IgD-negative memory B cell (primary cell): Measurements from ENCODE around the gene TRIM56. TPM values are rescaled to one million over a fixed set of nuclear protein-coding genes. Genes with fewer than 3 reads are reported as not detected.
A peak's percentile ranks its signal among the peaks of the same experiment; 100 is the strongest.
"Not testable (repeated sequence)": the region's sequence is repeated elsewhere in the genome, so short reads cannot be mapped to it uniquely, and the experiment has no call there.

Source experiments
- H3K27ac Mint-ChIP-seq, 3 donors: one replicate each; pipeline ENCODE4 v1.8.0; 2020 to 2022; ENCODE audit warnings: mild to moderate bottlenecking in 3 of 3, mixed read lengths in 3 of 3, moderate library complexity in 1 of 3
- H3K27me3 Mint-ChIP-seq: one replicate; pipeline ENCODE4 v1.8.0; 2021; ENCODE audit warnings: mixed read lengths
- H3K36me3 Mint-ChIP-seq: one replicate; pipeline ENCODE4 v1.8.0; 2020; ENCODE audit warnings: mild to moderate bottlenecking, mixed read lengths
- H3K4me1 Mint-ChIP-seq, 3 donors: one replicate each; pipeline ENCODE4 v1.8.0; 2020 to 2022; ENCODE audit warnings: mixed read lengths in 3 of 3, mild to moderate bottlenecking in 1 of 3
- H3K4me3 Mint-ChIP-seq, 4 donors: one replicate each; pipeline ENCODE4 v1.8.0; 2020 to 2022; ENCODE audit warnings: mild to moderate bottlenecking in 4 of 4, mixed read lengths in 4 of 4, moderate library complexity in 3 of 4
- H3K9me3 Mint-ChIP-seq, 3 donors: one replicate each; pipeline ENCODE4 v1.8.0; 2020 to 2021; ENCODE audit warnings: mixed read lengths in 3 of 3, mild to moderate bottlenecking in 1 of 3
- polyA plus RNA-seq: library from polyadenylated mRNA; unstranded; fragments of 300-500 nt; fragmentation: Illumina TruSeq; gene quantifications from one replicate; pipeline ENCODE4 v1.2.3, GENCODE V29; 2021

The TRIM56 gene
- polyA plus RNA-seq, 1 donor from 2014 or later = 15.0 TPM

- Mint-ChIP-seq H3K4me3 (no peak overlapping the region), H3K36me3 (peaks cover 2% of the 10 kb centered on the region), H3K27me3 (peaks cover 30% of the 10 kb centered on the region), H3K4me1 (peaks cover 2 to 11% (median 4%) of the 10 kb centered on the region in 3 donors), H3K9me3 (no peaks in the 10 kb centered on the region), H3K27ac (no peak overlapping the region)
Observed at GRCh38 chr7:101099969-101100781, 14.9 kb downstream of the TRIM56 start.

DNA sequence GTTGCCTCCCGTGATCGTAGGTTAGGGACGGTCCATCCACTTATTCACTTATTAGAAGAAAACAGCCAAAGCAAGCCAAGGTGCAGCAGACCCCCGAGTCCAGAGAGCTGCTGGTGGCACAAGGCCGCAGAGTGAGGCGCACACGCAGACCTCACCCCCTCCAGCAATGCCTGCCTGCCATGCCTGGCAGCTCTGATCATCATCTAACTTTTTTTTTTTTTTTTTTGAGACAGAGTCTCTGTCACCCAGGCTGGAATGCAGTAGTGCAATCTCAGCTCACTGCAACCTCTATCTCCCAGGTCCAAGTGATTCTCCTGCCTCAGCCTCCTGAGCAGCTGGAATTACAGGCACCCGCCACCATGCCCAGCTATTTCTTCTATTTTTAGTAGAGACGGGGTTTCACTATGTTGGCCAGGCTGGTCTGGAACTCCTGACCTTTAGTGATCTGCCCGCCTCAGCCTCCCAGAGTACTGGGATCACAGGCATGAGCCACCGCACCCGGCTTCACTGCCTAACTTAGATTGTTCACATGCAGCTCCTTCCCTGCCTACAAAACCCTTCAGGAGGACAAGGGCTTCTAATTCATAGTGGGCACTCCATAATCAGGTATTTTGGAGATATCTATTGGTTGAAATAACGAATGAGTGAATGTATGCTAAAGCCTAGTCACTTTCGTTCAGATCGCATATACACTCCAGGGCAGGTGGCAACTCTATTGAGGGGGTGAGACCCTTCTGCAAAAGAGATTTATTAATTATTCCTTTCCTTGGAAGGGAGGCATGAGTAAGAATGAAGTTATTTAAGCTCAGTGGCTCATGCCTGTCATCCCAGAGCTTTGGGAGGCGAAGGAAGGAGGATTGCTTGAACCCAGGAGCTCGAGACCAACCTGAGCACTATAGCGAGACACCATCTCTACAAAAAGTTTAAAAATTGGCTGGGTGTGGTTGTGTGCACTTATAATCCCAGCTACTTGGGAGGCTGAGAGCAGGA lies 15.9 kb downstream of the TRIM56 start:
- peak overlapping the region in 1 of 3 donors; percentile 5 for H3K27ac Mint-ChIP-seq

GRCh38 chr7:101102026-101102425 lies 16.7 kb downstream of the TRIM56 start:
- peaks cover 0 to 6% (median 2%) of the 10 kb centered on the region in 3 donors for H3K4me1 Mint-ChIP-seq
- H3K27ac Mint-ChIP-seq = no peak overlapping the region
- no peak overlapping the region for H3K4me3 Mint-ChIP-seq
- peaks cover 2% of the 10 kb centered on the region for H3K36me3 Mint-ChIP-seq
- H3K9me3 Mint-ChIP-seq = no peaks in the 10 kb centered on the region
- H3K27me3 Mint-ChIP-seq = peaks cover 30% of the 10 kb centered on the region

More for the DNA sequence above, 15.9 kb downstream of the TRIM56 start:
- Mint-ChIP-seq H3K9me3 (no peaks in the 10 kb centered on the region), H3K4me3 (no peak overlapping the region), H3K36me3 (peaks cover 2% of the 10 kb centered on the region), H3K4me1 (peaks cover 0 to 11% (median 2%) of the 10 kb centered on the region in 3 donors), H3K27me3 (peaks cover 30% of the 10 kb centered on the region)

GRCh38 chr7:101103701-101104100 lies 18.4 kb downstream of the TRIM56 start:
- H3K27me3 Mint-ChIP-seq = peaks cover 35% of the 10 kb centered on the region
- H3K9me3 Mint-ChIP-seq, H3K27ac Mint-ChIP-seq, H3K4me3 Mint-ChIP-seq, H3K4me1 Mint-ChIP-seq, H3K36me3 Mint-ChIP-seq: not testable (repeated sequence)

DNA sequence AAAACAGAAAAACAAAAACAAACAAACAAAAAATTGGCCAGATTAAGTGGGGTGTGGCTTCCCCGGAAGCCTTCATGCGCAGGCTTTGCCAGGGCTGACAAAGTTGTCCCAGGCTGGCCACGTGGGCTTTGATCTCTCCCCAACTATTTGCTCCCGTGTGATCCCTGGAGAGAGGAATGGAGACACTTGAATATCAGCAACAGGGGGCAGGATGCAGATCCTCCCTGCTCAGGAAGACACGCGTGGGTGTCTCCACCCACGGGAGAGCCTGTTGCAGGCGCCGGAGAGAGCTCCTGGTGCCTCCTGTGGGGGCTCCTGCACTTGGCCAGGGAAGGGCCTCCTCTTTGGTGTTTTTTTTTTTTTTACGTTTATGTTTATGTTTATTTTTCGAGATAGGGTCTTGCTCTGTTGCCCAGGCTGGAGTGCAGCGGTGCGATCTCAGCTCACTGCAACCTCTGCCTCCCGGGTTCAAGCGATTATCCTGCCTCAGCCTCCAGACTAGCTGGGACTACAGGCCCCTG lies 19.0 kb downstream of the TRIM56 start:
- H3K36me3 Mint-ChIP-seq = peaks cover 2% of the 10 kb centered on the region
- no peaks in the 10 kb centered on the region for H3K9me3 Mint-ChIP-seq
- H3K27ac Mint-ChIP-seq = no peak overlapping the region
- peaks cover 0 to 5% (median 0%) of the 10 kb centered on the region in 3 donors for H3K4me1 Mint-ChIP-seq
- no peak overlapping the region for H3K4me3 Mint-ChIP-seq
- H3K27me3 Mint-ChIP-seq = peaks cover 33% of the 10 kb centered on the region

GRCh38 chr7:101104799-101105198 lies 19.5 kb downstream of the TRIM56 start:
- Mint-ChIP-seq H3K36me3 (peaks cover 2% of the 10 kb centered on the region), H3K9me3 (no peaks in the 10 kb centered on the region), H3K27ac (no peak overlapping the region)

GRCh38 chr7:101105248-101105647 lies 20.0 kb downstream of the TRIM56 start:
- not testable (repeated sequence) for H3K4me3 Mint-ChIP-seq, H3K27ac Mint-ChIP-seq
- peaks cover 27% of the 10 kb centered on the region for H3K27me3 Mint-ChIP-seq

More at GRCh38 chr7:101104799-101105198, 19.5 kb downstream of the TRIM56 start:
- H3K4me1 Mint-ChIP-seq = peaks cover 0 to 5% (median 0%) of the 10 kb centered on the region in 3 donors
- H3K4me3 Mint-ChIP-seq = no peak overlapping the region
- peaks cover 29% of the 10 kb centered on the region for H3K27me3 Mint-ChIP-seq

GRCh38 chr7:101106386-101106785 lies 21.1 kb downstream of the TRIM56 start:
- H3K4me1 Mint-ChIP-seq = peaks cover 0 to 5% (median 0%) of the 10 kb centered on the region in 3 donors
- no peak overlapping the region for H3K27ac Mint-ChIP-seq
- H3K27me3 Mint-ChIP-seq = peaks cover 20% of the 10 kb centered on the region
- H3K36me3 Mint-ChIP-seq = peaks cover 2% of the 10 kb centered on the region
- no peaks in the 10 kb centered on the region for H3K9me3 Mint-ChIP-seq
- no peak overlapping the region for H3K4me3 Mint-ChIP-seq

More at GRCh38 chr7:101105248-101105647, 20.0 kb downstream of the TRIM56 start:
- not testable (repeated sequence) for H3K9me3 Mint-ChIP-seq, H3K36me3 Mint-ChIP-seq, H3K4me1 Mint-ChIP-seq

- Mint-ChIP-seq H3K36me3 (peaks cover 2% of the 10 kb centered on the region), H3K4me3 (no peak overlapping the region), H3K27ac (no peak overlapping the region), H3K4me1 (no peaks in the 10 kb centered on the region), H3K27me3 (peaks cover 13% of the 10 kb centered on the region), H3K9me3 (peaks cover 0 to 2% (median 0%) of the 10 kb centered on the region in 3 donors)
Observed at GRCh38 chr7:101108330-101108857, 23.1 kb downstream of the TRIM56 start.

- no peaks in the 10 kb centered on the region for H3K4me1 Mint-ChIP-seq
- H3K27me3 Mint-ChIP-seq = peaks cover 10% of the 10 kb centered on the region
- peaks cover 0 to 2% (median 0%) of the 10 kb centered on the region in 3 donors for H3K9me3 Mint-ChIP-seq
- no peak overlapping the region for H3K4me3 Mint-ChIP-seq
- peaks cover 2% of the 10 kb centered on the region for H3K36me3 Mint-ChIP-seq
- H3K27ac Mint-ChIP-seq = peak overlapping the region in 1 of 3 donors; percentile 46
Observed at GRCh38 chr7:101108961-101109360, 23.7 kb downstream of the TRIM56 start.

DNA sequence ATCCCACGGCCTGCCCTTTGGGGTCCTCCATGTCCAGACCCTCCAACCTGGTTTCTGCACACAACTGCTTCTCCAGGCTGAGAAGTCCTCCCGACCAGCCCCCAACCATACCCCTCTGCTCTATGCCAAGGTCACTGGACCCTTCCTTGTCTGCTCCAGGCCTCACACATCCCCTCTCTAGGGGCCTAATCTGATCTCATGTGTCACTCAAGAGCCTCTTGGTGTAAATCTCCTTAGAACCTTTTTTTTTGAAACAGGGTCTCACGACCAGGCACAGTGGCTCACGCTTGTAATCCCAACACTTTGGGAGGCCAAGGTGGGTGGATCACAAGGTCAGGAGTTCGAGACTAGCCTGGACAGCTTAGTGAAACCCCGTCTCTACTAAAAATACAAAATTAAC lies 24.1 kb downstream of the TRIM56 start:
- peaks cover 8% of the 10 kb centered on the region for H3K27me3 Mint-ChIP-seq
- no peak overlapping the region for H3K4me3 Mint-ChIP-seq
- H3K9me3 Mint-ChIP-seq = peaks cover 0 to 2% (median 0%) of the 10 kb centered on the region in 3 donors
- H3K4me1 Mint-ChIP-seq = no peaks in the 10 kb centered on the region
- peak overlapping the region in 1 of 3 donors; percentile 46 for H3K27ac Mint-ChIP-seq
- H3K36me3 Mint-ChIP-seq = peaks cover 2% of the 10 kb centered on the region

- no peak overlapping the region for H3K4me3 Mint-ChIP-seq
- H3K4me1 Mint-ChIP-seq = no peaks in the 10 kb centered on the region
- H3K9me3 Mint-ChIP-seq = peaks cover 0 to 2% (median 0%) of the 10 kb centered on the region in 3 donors
- H3K27ac Mint-ChIP-seq = no peak overlapping the region
- H3K36me3 Mint-ChIP-seq = no peaks in the 10 kb centered on the region
- peaks cover 6% of the 10 kb centered on the region for H3K27me3 Mint-ChIP-seq
Observed at GRCh38 chr7:101111261-101111660, 26.0 kb downstream of the TRIM56 start.

DNA sequence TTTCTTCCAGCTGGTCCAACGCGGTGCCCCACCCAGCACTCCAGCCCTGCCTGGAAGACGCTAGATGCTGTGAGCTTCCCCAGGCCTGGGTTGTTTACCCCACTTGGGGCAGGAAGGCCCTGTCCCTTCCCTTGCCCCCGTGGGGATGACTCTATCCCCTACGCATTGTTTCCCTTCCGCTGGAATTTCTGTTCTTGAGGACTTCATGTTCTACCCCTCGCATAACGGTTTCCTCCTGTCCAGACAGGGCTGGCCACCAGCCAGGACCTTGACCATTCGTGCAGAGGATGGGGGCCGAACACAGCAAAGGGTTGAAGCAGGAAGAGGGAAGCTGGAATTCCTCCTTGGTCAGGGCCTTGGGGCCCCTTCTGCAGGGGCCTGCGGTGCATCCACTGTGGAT lies 27.0 kb downstream of the TRIM56 start:
- peak overlapping the region in 1 of 3 donors; percentile 82 for H3K27ac Mint-ChIP-seq
- H3K9me3 Mint-ChIP-seq = peaks cover 0 to 2% (median 0%) of the 10 kb centered on the region in 3 donors
- no peaks in the 10 kb centered on the region for H3K36me3 Mint-ChIP-seq
- peaks cover 6% of the 10 kb centered on the region for H3K27me3 Mint-ChIP-seq
- no peak overlapping the region for H3K4me3 Mint-ChIP-seq
- no peaks in the 10 kb centered on the region for H3K4me1 Mint-ChIP-seq

GRCh38 chr7:101113140-101113539 lies 27.9 kb downstream of the TRIM56 start:
- H3K4me1 Mint-ChIP-seq, H3K36me3 Mint-ChIP-seq, H3K9me3 Mint-ChIP-seq, H3K27me3 Mint-ChIP-seq, H3K4me3 Mint-ChIP-seq: not testable (repeated sequence)
- H3K27ac Mint-ChIP-seq = peak overlapping the region in 1 of 3 donors; percentile 82
